GM12892 (cell line): ENCODE data around the gene VAMP4.

Experiments
- POLR2A ChIP-seq: IDR thresholded peaks from 2 replicates; pipeline ENCODE4 v1.6.1; 2011; ENCODE audit warnings: low read depth, low read length, control low read depth
- POLR2AphosphoS5 ChIP-seq: IDR thresholded peaks from 2 replicates; pipeline ENCODE4 v1.6.1; 2011; ENCODE audit warnings: low read depth, low read length, control low read depth
- TAF1 ChIP-seq: IDR thresholded peaks from 2 replicates; pipeline ENCODE4 v1.6.1; 2011; ENCODE audit warnings: low read depth, mild to moderate bottlenecking, control low read depth, low read length, borderline replicate concordance

DNA sequence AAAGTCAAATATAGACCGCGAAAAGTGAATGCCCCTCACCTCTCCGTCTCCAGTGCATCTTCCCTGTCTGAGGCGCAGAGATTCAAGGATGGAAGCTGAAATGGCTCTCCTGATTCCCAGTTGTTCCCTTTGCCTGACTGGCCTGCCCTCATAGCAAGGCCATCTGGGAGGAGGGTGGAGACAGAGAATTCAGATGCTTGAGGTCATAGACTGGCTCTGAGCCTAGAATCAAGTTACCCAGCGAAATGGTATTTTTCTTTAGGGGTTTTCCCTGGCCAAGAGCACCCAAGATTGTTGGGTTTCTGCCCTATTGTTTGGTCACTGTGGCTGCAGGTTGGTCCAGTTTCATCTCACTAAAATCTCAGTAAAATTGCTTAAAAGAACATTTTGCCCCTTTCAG, 46.8 kb upstream of the VAMP4 start:
- TF ChIP-seq POLR2A (no peak), POLR2AphosphoS5 (no peak), TAF1 (no peak)
